Adrenal gland (tissue), 12 donors: ENCODE measurements around the gene SCARB1. TPM values are rescaled to one million over a fixed set of nuclear protein-coding genes. Genes with fewer than 3 reads are reported as not detected.
A peak's percentile ranks its signal among the peaks of the same experiment; 100 is the strongest.

Experiments
- DNase-seq, 7 donors: peaks; one replicate each; pipeline ENCODE4 v3.0.0-alpha.2; 2019 to 2020
- H3K27ac ChIP-seq, 5 donors: fragments of 200-600 bp; sonication (generic) in 4 of 5; 1 replicate in 3 of 5; 2 replicates in 2 of 5; pipeline versions ENCODE4 v1.5.1 to v1.8.0; 2016 to 2020; ENCODE audit warnings: mild to moderate bottlenecking in 1 of 5
- H3K27me3 ChIP-seq: fragments of 200-600 bp; 2 replicates; pipeline ENCODE4 v1.8.0; 2021
- H3K36me3 ChIP-seq, 2 donors: fragments of 200-600 bp; replicated peaks in 1 of 2; 1 replicate in 1 of 2; 2 replicates in 1 of 2; pipeline versions ENCODE4 v1.5.1 to v1.8.0; 2018 to 2022
- H3K4me1 ChIP-seq, 2 donors: fragments of 200-600 bp; replicated peaks in 1 of 2; 1 replicate in 1 of 2; 2 replicates in 1 of 2; pipeline versions ENCODE4 v1.5.1 to v1.8.0; 2018 to 2021
- H3K4me3 ChIP-seq, 4 donors: fragments of 200-600 bp; sonication (generic) in 3 of 4; one replicate each; pipeline ENCODE4 v1.5.1; 2016 to 2018
- H3K9me3 ChIP-seq, 3 donors: fragments of 200-600 bp; sonication (generic) in 1 of 3; replicated peaks in 1 of 3; 1 replicate in 2 of 3; 2 replicates in 1 of 3; pipeline versions ENCODE4 v1.5.1 to v1.8.0; 2016 to 2021
- CTCF ChIP-seq, 6 experiments: fragments of 450-650 bp in 4 of 6; fragments of 200-600 bp in 2 of 6; sonication (generic) in 1 of 6; IDR thresholded peaks; 1 replicate in 5 of 6; 2 replicates in 1 of 6; pipeline versions ENCODE4 v1.5.1 to v1.8.0; 2016 to 2021; ENCODE audit warnings: antibody characterized with exemption in 6 of 6, mild to moderate bottlenecking in 2 of 6, moderate library complexity in 1 of 6
- POLR2A ChIP-seq, 2 donors: fragments of 450-650 bp; IDR thresholded peaks; one replicate each; pipeline ENCODE4 v1.6.1; 2017; ENCODE audit warnings: antibody characterized with exemption in 2 of 2, mild to moderate bottlenecking in 2 of 2, moderate library complexity in 1 of 2
- WGBS, 4 donors: extraction: QIAGEN DNeasy Blood & Tissue Kit in 2 of 4; methylation state at CpG; one replicate each; pipeline versions ENCODE4 v1.1.5 to v1.1.7; 2013 to 2017; 5-methylcytosine and 5-hydroxymethylcytosine counted together
- intact Hi-C, 2 donors: fragments of 100-400 bp; cut with DNase I; formaldehyde crosslinking; loops; one replicate each; pipeline versions ENCODE4 v1.14.1 to v1.15.0; 2022 to 2023
- polyA plus RNA-seq, 3 donors: library from polyadenylated mRNA; stranded (reverse); fragments of 200-250 nt in 2 of 3; fragments of 350-450 nt in 1 of 3; fragmentation: Illumina TruSeq in 1 of 3; extraction: RNeasy Lipid Tissue Mini Kit (QIAGEN cat#74804) in 1 of 3; gene quantifications; one replicate each; pipeline ENCODE4 v1.2.3, GENCODE V29; 2013 to 2014
- total RNA-seq, 9 donors: library from RNA; depleted of rRNA in 4 of 9; stranded (reverse); fragments of >200 nt in 4 of 9; fragments of 120-200 nt in 1 of 9; fragmentation: NEBNext Ultra II Directional in 1 of 9; extraction: Animal tissue kit (Norgen Biotek cat#: 25700) in 1 of 9; gene quantifications; one replicate each; pipeline versions ENCODE4 v1.1.0 to v1.2.4, GENCODE V29; 2013 to 2023
- donor health status: healthy with polysubstance abuse.
- donor health status: Bipolar disorder and iron deficiency.
- donor health status: DM: yes; HTN: yes; CAD: no.
- donor health status: DM: no; HTN: no; CAD: no.
- donor health status: DM: no; HTN: no; CAD: no.
- donor health status: DM: yes; HTN: yes; CAD: no.

Gene SCARB1
- total and polyA plus RNA-seq, 12 donors, result 213 to 8,580 (median 1,325) TPM

DNA sequence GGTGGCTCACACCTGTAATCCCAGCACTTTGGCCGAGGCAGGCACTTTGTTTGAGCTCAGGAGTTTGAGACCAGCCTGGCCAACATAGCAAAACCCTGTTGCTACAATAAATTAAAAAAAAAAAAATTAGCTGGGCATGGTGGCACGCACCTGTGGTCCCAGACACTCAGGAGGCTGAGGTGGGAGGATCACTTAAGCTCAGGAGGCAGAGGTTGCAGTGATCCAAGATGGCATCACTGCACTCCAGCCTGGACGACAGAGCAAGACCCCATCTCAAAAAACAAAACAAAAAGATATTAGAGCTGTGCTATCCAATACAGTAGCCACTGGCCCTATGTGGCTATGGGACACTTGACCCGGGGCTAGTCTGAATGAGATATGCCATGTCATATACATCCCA, 6.9 kb upstream of the SCARB1 start:
- H3K27me3 ChIP-seq, result no peaks in the 10 kb centered on the region
- intact Hi-C loops, result no loop called here
- peak overlapping the region in 2 of 5 donors; percentile 78 to 81 for H3K27ac ChIP-seq
- H3K4me3 ChIP-seq, result no peak overlapping the region
- no peak for DNase-seq
- no peaks in the 10 kb centered on the region for H3K9me3 ChIP-seq
- peaks cover 3 to 32% of the 10 kb centered on the region in 2 donors for H3K4me1 ChIP-seq
- whole genome bisulfite sequencing, 4 donors, result 87 to 98% (median 91%) methylated on average over 4 of the region's 4 CpGs
- H3K36me3 ChIP-seq, result no peaks in the 10 kb centered on the region
- TF ChIP-seq CTCF (IDR thresholded peaks at IDR 0.05) (no peak), POLR2A (IDR thresholded peaks at IDR 0.05) (no peak)

GRCh38 chr12:124869059-124869665, 5.5 kb upstream of the SCARB1 start:
- WGBS, 4 donors, result 61 to 80% (median 74%) methylated on average over 8 to 17 of the region's 17 CpGs
- peak overlapping the region in 4 of 5 donors; percentile 37 to 97 (median 87) for H3K27ac ChIP-seq
- no peaks in the 10 kb centered on the region for H3K36me3 ChIP-seq
- H3K9me3 ChIP-seq, result no peaks in the 10 kb centered on the region
- peak in 4 of 7 donors; percentile 10 to 53 (median 44) for DNase-seq
- peaks cover 4 to 36% of the 10 kb centered on the region in 2 donors for H3K4me1 ChIP-seq
- TF ChIP-seq POLR2A (IDR thresholded peaks at IDR 0.05) (no peak), CTCF (IDR thresholded peaks at IDR 0.05) (no peak)
- no peaks in the 10 kb centered on the region for H3K27me3 ChIP-seq
- intact Hi-C loops, result no loop called here
- H3K4me3 ChIP-seq, result no peak overlapping the region

DNA sequence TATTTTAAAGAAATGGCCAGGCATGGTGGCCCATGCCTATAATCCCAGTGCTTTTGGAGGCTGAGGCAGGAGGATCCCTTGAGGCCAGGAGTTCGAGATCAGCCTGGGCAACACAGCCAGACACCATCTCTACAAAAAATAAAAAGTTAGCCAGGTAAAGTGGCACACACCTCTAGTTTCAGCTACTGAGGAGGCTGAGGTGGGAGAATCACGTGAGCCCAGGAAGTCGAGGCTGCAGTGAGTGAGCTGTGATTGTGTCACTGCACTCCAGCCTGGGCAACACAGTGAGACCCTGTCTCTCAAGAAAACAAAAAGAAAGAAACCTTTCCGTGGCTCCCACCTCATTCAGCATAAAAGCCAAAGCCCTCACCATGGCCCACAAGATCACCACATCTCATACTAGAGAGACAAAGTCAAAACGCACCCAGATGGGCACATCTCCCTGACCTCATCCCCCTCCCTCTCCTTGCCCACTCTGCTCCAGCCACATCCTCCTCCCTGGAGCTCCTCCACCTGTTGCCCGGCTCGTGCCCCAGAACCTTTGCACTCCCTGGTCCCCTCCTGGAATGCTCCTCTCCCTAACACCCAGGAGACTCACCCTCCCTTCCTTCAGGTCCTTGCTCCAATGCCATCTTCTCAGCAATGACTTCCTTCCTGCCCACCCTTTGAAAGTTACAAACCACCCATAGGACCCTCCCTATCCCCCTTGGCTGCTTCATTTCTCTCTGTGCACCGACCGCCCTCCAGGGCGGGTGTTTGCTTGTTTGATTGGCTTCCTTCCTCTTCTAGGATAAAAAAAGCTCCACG, 4.8 kb upstream of the SCARB1 start:
- H3K4me1 ChIP-seq, result peaks cover 7 to 36% of the 10 kb centered on the region in 2 donors
- TF ChIP-seq CTCF (IDR thresholded peaks at IDR 0.05), result no peak
- no peak for TF ChIP-seq POLR2A (IDR thresholded peaks at IDR 0.05)
- intact Hi-C loops, result no loop called here
- H3K27me3 ChIP-seq, result no peaks in the 10 kb centered on the region
- H3K4me3 ChIP-seq, result no peak overlapping the region
- H3K9me3 ChIP-seq, result no peaks in the 10 kb centered on the region
- WGBS, 4 donors, result 66 to 77% (median 72%) methylated on average over 11 of the region's 11 CpGs
- DNase-seq, result no peak
- no peaks in the 10 kb centered on the region for H3K36me3 ChIP-seq
- H3K27ac ChIP-seq, result peak overlapping the region; percentile 80 to 97 (median 90)

- H3K27me3 ChIP-seq, result no peaks in the 10 kb centered on the region
Measured at GRCh38 chr12:124867401-124867930, 3.8 kb upstream of the SCARB1 start.

More at GRCh38 chr12:124867401-124867930, 3.8 kb upstream of the SCARB1 start:
- intact Hi-C loops, result no loop called here
- Histone ChIP-seq H3K4me1 (peaks cover 12 to 43% of the 10 kb centered on the region in 2 donors), H3K9me3 (no peaks in the 10 kb centered on the region), H3K27ac (peak overlapping the region; percentile 80 to 97 (median 90)), H3K36me3 (no peaks in the 10 kb centered on the region), H3K4me3 (no peak overlapping the region)
- DNase-seq, result peak in 6 of 7 donors; percentile 61 to 79 (median 75)
- WGBS, 4 donors, result 27 to 44% (median 42%) methylated on average over 6 of the region's 6 CpGs
- no peak for TF ChIP-seq CTCF (IDR thresholded peaks at IDR 0.05)
- peak in 1 of 2 donors; percentile 58 for TF ChIP-seq POLR2A (IDR thresholded peaks at IDR 0.05)
